ENCODE measurements around the gene SYCP2.

Gene SYCP2

DNA sequence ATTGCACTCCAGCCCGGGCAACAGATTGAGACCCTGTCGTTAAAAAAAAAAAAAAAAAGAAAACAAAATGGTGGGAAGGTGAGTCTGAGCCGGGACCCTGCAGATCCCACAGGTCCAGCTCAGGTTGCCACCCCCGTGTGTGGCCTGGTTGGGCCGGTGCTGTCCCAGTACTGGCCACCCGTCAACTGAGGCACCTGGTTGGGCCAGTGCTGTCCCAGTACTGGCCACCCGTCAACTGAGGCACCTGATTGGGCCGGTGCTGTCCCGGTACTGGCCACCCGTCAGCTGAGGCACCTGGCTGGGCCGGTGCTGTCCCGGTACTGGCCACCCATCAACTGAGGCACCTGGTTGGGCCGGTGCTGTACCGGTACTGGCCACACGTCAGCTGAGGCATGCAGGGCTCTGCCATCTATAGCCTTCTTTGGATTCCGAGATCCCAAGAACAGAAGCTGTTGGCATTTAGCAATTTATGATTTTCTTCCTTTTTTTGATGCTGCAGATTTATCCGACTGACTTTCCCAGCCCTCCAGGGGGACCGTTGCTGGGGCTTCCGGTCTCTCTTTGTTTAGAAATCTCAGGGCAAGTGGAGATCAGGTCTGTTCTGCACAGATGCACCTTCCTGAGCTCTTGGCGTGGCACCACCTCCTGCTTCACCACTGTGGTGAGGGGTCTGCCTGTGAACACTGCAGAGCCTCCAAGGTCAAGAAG is 113.8 kb downstream of the SYCP2 start:
- TF ChIP-seq, protein P1, sequence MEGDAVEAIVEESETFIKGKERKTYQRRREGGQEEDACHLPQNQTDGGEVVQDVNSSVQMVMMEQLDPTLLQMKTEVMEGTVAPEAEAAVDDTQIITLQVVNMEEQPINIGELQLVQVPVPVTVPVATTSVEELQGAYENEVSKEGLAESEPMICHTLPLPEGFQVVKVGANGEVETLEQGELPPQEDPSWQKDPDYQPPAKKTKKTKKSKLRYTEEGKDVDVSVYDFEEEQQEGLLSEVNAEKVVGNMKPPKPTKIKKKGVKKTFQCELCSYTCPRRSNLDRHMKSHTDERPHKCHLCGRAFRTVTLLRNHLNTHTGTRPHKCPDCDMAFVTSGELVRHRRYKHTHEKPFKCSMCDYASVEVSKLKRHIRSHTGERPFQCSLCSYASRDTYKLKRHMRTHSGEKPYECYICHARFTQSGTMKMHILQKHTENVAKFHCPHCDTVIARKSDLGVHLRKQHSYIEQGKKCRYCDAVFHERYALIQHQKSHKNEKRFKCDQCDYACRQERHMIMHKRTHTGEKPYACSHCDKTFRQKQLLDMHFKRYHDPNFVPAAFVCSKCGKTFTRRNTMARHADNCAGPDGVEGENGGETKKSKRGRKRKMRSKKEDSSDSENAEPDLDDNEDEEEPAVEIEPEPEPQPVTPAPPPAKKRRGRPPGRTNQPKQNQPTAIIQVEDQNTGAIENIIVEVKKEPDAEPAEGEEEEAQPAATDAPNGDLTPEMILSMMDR (IDR thresholded peaks at IDR 0.05): no peak
- no peak for TF ChIP-seq ZFX (IDR thresholded peaks at IDR 0.05; ENCODE audit: borderline replicate concordance)
- no peak overlapping the region for H3K27ac ChIP-seq

DNA sequence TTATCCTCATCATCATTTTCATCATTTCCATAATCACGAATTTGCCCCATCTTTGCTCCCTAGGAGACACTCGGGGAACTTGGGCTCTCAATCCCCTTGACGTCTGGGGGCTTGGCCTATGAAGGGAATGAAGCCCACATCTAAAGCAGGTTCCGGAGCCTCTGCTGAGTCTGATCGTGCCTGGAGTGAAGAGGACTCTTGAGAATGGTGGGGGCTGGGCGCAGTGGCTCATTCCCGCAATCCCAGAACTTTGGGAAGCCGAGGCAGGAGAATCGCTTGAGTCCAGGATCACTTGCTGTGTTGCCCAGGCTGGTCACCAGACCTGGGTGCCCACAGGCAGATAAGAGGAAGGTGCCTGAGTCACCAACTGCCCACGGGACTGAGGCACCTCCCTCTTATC is 114.5 kb downstream of the SYCP2 start:
- H3K27ac ChIP-seq: no peak overlapping the region
- TF ChIP-seq, protein P1 (IDR thresholded peaks at IDR 0.05): no peak

DNA sequence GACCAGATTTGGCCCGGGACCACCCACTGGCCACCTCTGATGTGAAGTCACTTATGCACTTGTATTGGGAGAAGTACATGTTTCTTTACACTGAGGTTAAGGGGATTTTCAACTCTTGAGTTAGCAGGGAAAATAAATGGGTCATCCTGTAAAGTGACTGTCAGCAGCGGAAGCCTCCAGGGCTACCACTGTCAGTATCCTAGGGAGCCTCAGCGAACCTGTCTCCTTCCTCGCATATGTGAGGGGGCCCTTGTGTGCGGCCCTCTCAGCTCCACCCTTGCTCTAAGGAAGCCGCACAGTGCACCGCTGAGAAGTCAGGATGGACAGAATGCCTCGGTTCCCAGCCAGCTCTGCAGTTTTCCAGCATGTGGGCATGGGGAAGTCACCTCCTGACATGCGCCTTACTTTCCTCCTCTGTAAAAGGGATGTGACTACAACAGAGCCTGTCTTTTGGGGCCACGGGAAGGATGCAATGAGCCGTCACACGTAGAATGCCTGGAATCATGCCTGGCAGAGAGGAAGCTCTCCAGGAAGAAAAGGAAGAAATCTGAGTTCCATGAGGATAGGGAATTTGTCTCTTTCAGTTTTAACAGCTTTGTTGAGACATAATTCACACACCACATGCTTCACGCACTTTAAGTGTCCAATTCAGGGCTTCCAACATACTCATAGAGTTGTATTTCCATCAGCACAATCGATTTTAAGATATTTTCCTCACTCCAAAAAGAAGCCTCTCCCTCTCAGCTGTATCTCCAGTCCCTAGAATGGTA is 115.4 kb downstream of the SYCP2 start:
- TF ChIP-seq ZFX (IDR thresholded peaks at IDR 0.05; ENCODE audit: borderline replicate concordance): no peak
- TF ChIP-seq, protein P1 (IDR thresholded peaks at IDR 0.05): no peak
- H3K27ac ChIP-seq: no peak overlapping the region

DNA sequence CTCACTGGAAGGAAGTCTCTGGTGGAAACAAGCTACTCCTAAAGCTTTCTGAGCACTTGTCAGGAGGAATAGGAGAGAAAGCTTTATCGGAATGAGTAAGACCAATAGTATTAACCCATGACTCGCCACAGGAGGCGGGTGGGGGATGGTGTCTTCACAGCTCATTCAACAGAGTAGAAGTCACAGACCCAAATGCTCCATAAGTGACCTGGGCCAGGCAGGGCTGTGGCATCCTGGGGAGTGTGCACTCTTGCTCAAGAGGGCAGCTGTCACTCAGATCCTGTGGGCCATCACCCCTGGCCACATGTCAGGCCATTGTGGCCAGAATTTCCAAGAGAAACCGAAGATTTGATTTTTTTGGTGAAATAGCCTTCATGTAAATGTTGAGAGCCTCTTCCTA is 116.0 kb downstream of the SYCP2 start:
- TF ChIP-seq ZFX (IDR thresholded peaks at IDR 0.05; ENCODE audit: borderline replicate concordance): no peak
- TF ChIP-seq, protein P1 (IDR thresholded peaks at IDR 0.05): no peak

DNA sequence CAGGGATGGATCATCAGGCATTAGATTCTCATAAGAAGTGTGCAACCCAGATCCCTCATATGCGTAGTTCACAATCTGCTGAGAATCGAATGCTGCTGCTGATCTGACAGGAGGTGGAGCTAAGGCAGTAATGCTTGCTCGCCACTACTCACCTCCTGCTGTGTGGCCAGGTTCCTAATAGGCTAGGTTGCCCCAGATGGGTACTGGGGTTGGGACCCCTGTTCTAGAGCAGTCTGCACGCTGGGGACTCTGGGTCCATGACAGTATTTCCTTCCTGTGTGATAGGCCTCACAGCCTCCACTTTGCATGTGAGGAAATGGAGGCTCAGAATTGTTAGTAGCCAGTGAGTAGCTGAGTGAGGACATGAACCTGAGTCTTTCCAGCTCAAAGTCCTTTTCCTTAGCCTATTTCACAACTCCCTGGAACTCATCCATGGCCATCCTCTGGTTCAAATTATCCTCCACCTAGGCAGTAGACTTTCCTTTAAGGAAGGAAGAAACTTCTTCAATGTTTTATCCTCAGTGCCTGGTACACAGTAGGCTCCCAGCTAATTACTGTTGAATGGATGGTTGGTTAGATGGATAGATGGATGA is 117.2 kb downstream of the SYCP2 start:
- no peak overlapping the region for H3K27ac ChIP-seq
- TF ChIP-seq ZFX (IDR thresholded peaks at IDR 0.05; ENCODE audit: borderline replicate concordance): no peak
- TF ChIP-seq, protein P1 (IDR thresholded peaks at IDR 0.05): no peak

More for the DNA sequence above, 116.0 kb downstream of the SYCP2 start:
- no peak overlapping the region for H3K27ac ChIP-seq

DNA sequence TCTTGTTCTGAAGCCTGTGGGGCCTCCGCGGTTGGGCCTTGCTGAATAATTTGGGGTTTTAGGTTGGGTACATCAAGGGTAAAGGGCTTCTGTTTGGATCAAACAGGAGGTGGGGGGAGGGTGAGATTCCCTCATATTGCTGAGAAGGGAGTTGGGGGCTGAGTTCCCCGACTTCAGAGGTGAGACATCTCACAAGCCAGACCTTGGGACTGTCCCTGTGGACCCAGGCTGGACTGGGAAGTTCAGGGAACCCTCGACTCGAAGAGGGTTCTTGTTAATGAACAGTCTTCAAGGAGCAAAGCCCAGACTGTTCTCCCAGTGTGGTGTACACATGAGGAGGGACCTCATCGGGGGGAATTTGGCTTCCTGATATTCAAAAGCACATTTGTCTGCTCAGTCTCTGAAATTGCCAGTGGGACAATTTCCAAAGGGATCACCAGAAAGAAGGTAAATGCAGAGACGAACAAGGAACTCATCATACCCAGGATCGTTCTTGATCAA is 118.5 kb downstream of the SYCP2 start:
- TF ChIP-seq ZFX (IDR thresholded peaks at IDR 0.05; ENCODE audit: borderline replicate concordance): no peak
- TF ChIP-seq, protein P1 (IDR thresholded peaks at IDR 0.05): no peak
- H3K27ac ChIP-seq: no peak overlapping the region

All from 22Rv1 (cell line).